NCI-H2196 (cell line): ENCODE results near the gene CMTM4.
A peak's percentile ranks its signal among the peaks of the same experiment; 100 is the strongest.

Source experiments
- DNase-seq: peaks from one replicate; lab custom pipeline; 2025; ENCODE audit not compliant: unreplicated experiment; lab: John Stamatoyannopoulos, UW

The CMTM4 gene

DNA sequence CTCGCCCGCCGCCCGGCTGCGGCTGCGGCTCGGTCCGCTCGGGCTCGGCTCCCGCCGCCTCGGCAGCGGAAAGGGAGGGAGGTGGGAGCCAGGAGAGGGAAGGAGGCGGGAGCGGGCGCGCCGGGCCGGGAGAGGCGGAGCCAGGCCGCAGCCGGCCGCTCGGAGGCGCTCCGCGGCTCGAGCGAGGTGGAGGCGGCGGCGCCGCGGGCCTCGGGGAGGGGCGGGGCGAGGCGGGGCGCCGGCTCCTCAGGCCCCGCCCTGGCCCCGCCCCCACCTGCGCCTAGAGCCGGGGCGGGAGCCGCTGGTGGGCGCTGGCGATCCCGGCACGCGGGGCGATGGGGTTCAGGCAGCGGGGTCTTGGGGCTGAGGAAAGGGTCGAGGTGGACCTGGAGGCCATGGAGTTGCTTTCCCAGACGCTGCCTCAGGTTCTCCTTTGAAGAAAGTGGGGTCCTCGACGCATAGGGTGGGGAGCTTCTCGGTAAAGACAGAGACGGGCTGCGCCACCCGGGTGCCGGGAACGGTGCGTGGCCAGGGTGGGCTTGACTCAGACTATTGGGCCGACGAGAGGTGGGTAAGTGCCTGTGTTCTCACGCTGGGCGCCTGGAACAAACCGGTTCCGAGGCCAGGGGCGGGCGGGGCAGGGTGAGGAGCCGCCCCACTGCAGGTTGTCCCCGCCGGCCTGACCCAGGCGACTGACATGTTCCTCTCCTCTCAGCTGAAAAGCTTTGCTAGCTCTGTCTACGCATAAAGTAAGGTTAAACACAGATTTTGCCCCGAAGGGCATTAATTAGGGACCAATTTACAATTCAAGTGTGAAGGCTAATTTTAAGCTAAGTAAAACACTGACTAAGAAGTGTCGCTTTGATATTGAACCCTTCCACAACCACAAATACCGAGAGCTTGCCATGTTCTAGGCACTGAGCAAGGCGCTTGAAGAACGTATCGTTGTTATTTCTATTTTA lies at the start of gene CMTM4:
CMTM4 (minus strand) TSS at position 75 of the 962 bp plus-strand sequence. CDS start 218 bp downstream, outside the sequence.
- peak; percentile 68 for DNase-seq

DNA sequence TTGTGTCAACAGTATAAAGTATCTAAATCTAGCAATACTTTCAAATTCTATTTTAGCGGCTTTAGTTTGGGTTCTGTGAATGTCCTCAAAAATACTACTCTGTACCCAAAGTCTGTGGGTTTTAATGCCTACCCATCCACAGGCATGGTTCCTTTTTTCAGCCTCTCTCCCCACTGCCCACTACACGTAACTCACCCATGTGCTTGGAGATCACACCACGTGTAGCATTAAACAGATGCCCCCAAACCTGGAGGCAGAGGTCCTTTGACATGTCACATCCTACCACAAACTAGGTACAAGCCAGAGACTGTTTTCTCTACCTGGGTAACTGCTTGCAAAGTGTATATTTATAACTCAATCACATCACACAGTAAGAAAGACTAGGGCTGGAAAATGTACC lies 49.5 kb upstream of the CMTM4 start:
- DNase-seq, result no peak

DNA sequence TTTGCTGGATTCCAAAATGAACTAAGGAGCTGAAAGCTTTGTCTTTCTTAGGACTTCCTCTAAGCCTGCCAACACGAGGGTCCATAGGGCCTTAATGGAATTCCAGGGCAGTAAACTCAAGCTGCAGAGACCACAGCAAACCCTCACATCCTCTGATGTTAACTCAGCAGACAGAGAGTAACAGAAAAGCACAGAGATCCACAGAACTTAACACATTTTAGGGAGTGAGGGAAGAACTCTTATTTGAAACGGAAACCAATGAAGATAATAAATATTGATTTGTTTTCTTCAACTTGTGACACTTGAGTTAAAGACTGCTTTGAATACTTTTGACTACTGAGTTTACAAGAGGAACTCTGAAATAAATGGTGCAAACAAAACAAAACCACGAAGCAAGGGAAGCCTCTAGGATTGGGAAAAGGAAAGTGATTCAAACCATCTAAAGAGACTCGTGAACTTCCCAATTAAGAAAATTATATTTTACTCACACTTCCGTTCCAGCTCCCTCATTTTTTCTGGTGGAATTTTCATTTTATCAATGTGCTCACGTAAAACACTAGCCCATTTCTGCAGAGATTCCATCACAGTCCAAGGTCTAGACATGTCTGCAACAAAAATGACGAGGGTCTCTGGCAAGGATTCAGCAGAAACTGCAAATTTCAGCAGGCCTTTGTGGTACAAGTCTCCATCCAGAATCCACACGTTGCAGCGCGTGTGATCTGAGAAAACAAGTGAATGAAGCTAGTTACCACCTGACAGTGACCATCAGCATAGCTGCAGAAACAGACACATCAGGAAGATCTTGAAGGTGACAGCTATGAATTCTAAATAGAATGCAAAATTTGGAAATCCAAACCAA lies 45.6 kb upstream of the CMTM4 start:
- no peak for DNase-seq

DNA sequence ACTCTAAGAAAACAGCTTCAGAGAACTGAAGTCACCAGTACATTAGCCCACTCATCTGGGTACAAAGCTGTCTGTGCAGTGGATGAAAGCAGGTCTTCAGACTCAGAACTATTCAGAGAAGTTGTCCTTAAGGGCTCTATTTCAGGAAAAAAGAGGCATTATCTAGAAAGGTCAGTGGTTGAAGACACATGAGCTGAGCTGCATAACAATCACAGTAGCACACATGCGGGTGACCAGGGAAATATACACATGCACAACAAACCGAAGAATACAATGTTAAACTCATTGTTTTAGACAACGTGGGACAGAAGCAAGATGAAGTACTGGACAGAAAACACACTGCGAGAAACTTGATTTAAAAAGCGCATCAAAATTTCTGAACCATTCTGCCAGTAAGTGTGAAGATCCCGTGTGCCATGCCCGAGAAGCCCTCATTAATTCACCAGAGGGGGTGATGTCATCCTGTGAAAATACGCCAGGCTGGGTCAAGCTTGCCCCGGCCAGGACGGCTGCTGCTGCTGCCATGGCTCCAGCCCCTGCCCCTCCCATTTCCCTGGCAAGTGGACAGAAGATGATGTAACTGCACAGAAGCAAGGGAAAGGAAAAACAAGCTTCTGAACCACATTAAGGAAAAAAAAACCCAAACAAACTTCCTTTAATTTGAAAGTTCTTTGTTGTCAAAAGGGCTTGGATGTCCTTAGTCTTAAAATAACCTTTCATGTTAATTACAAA lies 44.8 kb upstream of the CMTM4 start:
- DNase-seq, result peak; percentile 68

DNA sequence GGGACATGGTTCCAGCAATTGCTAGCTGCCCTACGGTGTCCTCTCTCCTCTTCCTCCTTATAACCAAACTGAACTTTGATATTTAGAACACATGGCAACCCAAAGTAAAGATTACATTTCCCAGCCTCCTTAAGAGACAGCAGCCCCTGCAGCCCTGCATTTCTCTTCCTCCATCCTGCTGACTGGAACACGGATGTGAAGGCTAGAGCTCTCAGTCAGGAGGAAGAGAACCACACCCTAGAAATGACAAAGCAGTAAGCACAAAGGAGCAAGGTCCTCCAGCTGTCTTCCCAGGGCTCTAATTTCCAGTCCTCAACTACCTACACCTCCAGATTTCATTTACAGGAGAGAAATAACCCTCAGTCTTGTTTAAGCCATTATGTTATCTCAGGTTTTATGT lies 44.0 kb upstream of the CMTM4 start:
- DNase-seq, result no peak

DNA sequence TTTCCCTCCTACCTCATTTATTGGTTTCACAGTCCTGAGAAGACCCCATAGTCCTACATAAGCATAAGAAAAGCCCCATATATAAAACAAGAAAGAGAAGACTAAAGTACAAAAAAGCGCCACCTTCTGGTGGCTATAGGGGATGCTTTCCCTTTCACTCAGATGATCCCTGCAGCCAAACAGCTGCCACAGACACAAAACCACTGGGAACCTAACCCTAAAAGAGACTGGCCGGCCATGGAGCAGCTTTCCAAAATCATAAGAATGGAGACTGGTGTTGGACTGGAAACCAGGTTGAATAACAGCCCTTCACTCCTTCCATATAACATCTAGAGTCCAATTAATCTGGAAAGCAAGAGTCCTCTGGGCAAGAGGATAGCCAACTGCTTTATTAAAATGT lies 43.5 kb upstream of the CMTM4 start:
- DNase-seq, result peak; percentile 27

DNA sequence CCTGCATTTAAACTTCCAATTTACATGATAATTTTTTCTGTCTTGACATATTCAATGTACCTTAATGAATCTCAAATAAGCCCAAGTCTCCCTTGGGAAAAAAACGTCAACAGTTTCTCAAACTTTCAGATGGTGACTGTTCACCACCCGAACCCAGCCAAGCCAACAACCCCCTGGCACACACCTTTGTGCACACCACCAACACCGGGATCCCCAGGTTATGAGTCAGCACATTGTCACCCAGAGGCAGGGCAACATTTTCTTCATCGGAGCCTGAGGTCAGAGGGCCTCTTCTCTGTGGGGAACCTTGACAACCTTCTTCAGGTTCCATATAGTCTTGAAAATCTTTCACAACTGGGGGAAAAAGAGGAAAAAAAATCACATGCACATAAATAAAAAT lies 39.3 kb upstream of the CMTM4 start:
- no peak for DNase-seq

DNA sequence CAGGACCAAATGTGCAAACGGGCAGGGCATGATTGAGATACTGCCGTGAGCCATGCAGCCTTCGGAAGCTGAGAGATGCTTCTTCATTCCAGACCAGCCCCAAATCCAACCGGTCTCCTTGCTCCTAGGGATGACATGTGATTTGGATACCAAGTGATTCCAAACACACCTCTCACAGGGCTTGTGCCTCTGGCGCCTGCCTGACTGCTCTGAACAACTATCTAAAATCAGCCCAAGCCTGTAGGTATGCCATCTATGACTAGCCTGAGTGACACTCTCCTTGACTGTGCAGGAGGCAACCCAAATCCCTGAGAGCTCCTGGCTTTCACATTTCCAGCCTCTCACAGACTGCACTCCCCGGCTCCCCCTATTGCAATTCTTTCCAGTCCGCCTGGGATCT lies 34.6 kb upstream of the CMTM4 start:
- no peak for DNase-seq

DNA sequence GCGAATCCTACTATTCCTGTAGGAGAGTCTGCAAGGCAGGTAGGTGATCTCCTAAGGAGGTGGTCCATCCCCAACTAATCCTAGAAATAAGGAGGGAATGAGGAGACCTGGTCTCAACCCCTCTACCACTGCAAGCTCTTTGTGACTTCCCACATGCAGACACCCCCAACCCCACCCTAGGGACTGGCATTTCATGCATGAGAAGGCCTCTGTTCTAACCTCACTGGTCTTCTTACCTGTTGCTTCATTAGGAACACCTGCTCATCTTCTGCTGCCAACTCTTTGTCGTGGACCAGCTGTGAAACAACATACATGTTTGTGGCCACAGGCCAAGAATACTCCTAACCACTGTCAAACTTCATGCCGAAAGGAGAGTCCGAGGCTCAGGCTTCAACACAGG lies 32.3 kb upstream of the CMTM4 start:
- DNase-seq, result peak; percentile 43

DNA sequence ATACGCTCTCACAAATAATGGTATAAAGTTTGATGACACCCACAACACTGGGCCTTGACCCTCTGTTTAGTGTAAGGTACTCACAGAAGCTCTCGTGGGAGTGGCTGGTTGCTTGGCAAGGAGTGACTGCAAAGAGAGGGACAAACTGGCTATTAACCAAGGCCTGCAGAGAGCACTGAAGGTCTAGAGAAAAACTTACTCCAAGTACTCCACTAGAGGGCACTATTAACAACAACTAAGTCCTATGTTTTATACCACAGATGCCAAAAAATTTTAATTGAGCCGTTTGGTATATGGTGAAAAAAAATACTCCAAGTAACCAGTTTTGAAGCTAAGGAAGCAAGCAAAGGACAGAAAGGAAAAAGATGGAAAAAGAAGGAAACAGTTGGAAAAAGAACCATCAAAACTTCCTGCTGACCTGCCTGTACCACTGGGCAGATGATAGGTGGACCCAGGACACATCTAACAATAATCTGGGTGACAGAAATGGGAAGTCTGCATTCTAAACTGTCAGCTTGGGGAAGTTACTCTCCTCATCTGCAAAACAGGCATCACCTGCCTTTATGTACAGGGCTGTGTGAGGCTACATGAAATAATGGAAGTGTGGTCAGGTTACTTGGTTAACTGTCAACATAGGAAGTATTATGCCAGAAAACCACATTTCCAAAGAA lies 31.7 kb upstream of the CMTM4 start:
- peak; percentile 51 for DNase-seq

DNA sequence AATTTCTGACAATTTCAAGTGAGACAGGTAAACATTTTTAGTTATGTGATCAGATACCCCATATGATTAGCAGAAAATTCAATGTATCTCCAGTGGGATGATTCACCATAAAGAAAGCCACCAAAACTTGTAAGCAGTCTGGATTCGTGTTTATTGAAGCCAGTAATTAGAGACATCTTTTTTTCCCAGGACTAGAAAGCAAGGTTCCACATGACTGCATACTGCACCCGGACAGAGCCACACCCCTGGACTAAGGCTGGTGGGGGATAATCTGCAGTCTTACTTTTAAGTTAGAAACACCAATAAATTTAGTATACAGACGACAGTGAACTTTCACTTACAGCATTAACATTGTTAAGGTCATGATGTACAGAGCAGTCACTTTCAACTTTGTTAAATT lies 24.2 kb upstream of the CMTM4 start:
- DNase-seq, result no peak

DNA sequence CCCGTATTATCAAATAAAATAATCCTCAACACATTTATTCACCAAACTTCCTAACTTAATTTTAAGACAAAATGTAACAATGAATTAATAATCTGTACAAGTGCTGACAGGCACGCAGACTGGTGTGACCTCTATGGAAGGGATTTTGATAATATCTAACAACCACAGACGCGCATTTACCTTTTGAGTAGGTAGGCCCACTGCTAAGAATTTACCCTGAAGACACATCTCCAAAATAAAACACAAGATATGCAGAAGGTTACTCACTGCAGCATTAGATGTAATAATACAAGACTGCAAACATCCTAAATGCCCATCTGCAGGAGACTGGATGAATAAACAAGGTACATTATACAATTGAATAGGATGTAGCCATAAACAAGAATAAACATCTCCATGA lies 22.7 kb upstream of the CMTM4 start:
- DNase-seq, result no peak

DNA sequence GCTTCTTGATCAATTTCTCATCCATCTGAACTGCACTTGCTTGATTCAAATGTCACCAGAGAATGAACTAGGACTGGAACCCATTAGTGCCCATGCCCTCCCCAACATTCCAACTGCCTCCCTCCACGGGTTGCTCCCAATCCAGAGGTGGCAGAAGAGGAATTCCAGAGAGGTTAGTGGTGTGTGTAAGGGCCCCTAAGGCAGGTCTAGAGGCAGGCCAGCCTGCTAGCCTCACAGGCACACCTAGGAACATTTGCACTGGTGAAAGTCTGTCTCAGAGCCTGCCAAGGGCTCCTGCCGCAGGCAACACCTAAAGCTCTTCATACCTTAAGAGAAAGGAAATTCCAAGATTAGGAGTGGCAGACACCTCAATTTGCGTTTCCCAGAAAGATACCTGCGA lies 21.2 kb upstream of the CMTM4 start:
- no peak for DNase-seq

DNA sequence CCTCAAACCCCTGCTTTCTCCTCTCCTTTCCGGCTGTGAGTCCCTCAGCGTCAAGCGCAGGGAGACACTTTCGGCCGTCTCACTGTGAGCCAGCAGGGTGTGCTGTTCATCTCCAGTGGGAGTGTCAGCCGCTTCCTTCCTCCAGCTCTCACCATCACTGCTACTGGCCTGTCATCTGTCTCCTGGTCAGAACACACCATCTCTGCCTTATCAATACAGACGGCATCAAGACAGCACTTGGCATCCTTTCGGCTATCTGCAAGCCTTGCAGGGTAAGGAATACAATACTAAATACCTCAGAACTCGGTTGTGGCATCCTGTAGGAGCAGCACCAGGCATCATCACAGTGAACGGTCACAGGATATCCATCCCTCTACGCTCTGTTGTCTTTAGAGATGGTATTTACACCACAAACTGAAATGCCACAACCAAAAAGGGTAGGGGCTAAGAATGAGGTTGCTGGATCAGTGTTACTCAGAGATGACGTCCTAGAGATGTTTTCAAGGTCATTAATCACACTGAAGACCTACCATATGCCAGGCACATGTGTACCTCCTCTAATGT lies 20.7 kb upstream of the CMTM4 start:
- DNase-seq, result peak; percentile 1

DNA sequence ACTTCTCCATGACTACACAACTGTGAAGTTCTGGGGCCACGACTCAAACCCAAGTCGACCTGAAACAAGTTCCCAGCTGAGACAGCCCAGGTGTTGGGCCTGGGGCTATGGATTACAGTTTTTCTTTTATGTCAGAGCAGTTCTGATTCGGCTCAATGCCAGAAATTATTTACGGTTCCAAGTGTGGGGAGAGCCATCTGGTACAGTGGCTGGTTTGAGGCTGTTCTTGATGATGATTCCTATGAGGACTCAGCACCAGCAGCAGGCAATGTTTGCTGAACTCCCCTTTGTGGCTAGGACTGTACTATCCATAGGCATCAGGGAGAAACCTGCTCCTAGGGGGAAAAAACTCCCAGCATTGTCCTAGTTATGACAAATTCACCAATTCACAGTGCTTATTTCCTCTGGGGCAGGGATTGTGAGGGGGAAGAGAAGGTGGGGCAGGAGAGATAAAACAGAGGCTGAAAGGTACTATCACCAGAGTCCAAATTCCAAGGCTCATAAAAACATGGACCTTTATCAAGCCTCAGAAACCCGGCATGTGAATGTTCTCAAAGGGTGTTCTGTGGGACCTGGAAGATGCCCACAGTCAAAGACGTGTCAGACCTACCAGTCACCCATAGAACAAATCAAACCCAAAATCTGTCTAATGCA lies 18.2 kb upstream of the CMTM4 start:
- no peak for DNase-seq

DNA sequence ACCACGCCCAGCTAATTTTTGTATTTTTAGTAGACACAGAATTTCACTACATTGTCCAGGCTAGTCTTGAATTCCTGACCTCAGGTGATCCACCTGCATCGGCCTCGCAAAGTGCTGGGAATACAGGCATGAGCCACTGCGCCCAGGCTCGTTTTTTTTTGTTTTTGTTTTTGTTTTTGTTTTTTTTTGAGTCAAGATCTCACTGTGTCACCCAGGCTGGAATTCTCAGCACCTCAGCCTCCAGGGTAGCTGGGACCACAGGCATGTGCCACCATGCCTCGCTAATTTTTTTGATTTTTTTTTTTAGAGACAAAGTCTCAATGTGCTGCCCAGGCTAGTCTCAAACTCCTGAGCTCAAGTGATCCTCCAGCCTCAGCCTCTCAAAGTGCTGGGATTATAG lies 17.5 kb upstream of the CMTM4 start:
- DNase-seq, result no peak

DNA sequence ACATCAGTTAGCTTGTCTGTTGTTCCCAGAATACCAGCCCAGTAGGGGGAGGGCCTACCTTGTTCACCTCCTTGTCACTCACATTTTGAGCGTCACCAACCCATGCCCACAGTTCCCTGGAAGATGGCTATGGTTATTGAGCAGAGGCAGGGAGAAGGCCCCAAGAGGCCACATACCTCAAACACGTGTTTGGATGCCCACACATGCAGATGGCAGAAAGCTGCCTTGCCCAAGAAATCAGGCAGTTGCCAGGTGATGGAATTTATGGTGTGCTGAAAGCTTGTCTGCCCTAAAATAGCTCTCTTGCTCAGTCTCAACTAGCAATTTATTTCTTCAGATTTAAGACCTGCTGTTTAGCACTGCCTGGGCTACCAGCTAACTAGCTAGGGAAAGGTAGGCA lies 16.5 kb upstream of the CMTM4 start:
- DNase-seq, result no peak

DNA sequence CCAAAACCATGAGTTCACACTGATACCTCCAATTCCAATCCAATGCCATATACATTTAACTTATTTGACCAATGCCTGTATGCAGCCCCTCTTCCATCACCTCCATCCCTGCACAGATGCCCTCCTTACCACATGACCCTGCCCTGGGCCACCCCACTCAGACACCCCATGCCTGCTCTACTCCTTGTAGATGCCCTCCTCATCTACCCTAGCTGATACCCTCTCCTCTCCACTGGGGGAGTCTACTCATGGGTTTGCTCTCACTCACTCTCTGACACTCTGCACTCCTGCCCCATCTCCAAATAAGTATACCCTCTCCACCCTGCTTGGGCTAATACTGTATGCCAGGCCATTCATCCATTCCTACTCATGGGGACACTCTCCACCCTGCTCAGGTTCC lies 16.0 kb upstream of the CMTM4 start:
- no peak for DNase-seq

DNA sequence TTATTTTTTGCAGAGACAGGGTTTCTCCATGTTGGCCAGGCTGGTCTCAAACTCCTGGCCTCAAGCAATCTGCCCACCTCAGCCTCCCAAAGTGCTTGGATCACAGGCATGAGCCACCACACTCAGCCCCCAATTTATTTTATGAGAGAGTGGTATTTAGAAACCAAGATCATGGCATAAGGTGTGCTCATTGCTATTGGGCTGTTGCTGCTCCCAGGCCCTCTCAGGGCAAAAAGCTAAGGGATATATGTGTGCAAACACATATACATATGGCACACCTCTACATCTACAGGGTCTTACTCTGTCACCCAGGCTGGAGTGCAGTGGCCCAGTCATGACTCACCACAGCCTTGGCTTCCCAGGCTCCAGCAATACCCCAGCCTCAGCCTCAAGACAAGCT lies 15.0 kb upstream of the CMTM4 start:
- DNase-seq, result no peak

DNA sequence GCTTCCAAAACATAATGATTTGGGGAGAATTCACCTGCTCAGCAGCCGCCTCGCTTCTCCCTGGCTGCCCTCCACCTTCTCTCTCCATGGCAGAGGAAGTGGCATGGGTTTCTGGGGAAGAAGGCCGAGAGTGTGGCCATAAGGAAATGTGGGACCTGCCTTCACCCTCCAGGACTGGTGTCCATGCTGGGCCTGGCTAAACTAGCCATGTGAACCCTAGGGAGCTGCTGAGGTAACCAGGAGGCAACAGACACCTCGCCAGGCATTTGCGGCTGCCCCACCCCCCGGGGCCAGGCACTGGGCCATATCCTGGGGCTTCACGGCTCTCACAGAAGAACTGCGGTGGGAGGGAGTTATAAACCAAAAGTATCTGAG lies 9.9 kb upstream of the CMTM4 start:
- no peak for DNase-seq
